ENCODE data around the gene PPP1R2B. TPM values are rescaled to one million over a fixed set of nuclear protein-coding genes. Genes with fewer than 3 reads are reported as not detected.

The PPP1R2B gene
- total RNA-seq, 1 donor from 2014 or later = not detected

Other genes starting within 250 kb of the PPP1R2B start
- not detected in 2 replicates for gene TIMD4, start 112.9 kb downstream of the PPP1R2B start, total RNA-seq
- gene HAVCR1, start 208.8 kb downstream of the PPP1R2B start, total RNA-seq = not detected in 2 replicates